A673 (cell line): ENCODE data around the gene C11orf71. TPM values are rescaled to one million over a fixed set of nuclear protein-coding genes. Genes with fewer than 3 reads are reported as not detected.
A peak's percentile ranks its signal among the peaks of the same experiment; 100 is the strongest.

Experiments used
- BruUV-seq: library from RNA; stranded (reverse); fragments of 400-500 nt; replicated peaks from 2 replicates; lab custom pipeline; 2021; lab: Mats Ljungman, UMichigan
- CTCF ChIA-PET: fragments of 300-600 bp; sonication (Branson Sonifier 250); formaldehyde crosslinking; loops from one replicate; lab custom pipeline; 2022; ENCODE audit warnings: antibody characterized with exemption; lab: Charles Lee
- POLR2A ChIA-PET: fragments of 300-600 bp; sonication (Branson Sonifier 250); formaldehyde crosslinking; loops from one replicate; lab custom pipeline; 2022; ENCODE audit warnings: antibody characterized with exemption; ENCODE audit not compliant: low non-redundant PET; lab: Charles Lee
- DNase-seq: peaks from one replicate; pipeline ENCODE4 v3.0.0-alpha.2; 2015; ENCODE audit warnings: low spot score
- H3K27ac ChIP-seq: fragments of 200-600 bp; sonication (generic); 2 replicates; pipeline ENCODE4 v1.5.1; 2016; ENCODE audit warnings: mixed run types, low read depth, mild to moderate bottlenecking, mixed read lengths, antibody characterized with exemption, low read length; ENCODE audit not compliant: poor library complexity, severe bottlenecking
- H3K27me3 ChIP-seq: fragments of 200-600 bp; sonication (generic); replicated peaks from 2 replicates; pipeline ENCODE4 v1.6.1; 2017; ENCODE audit warnings: mixed run types, low read depth, mild to moderate bottlenecking, mixed read lengths, antibody characterized with exemption, low read length; ENCODE audit not compliant: insufficient read depth, poor library complexity
- H3K36me3 ChIP-seq: fragments of 200-600 bp; sonication (generic); 2 replicates; pipeline ENCODE4 v1.6.1; 2016; ENCODE audit warnings: mixed run types, mild to moderate bottlenecking, mixed read lengths, antibody characterized with exemption, low read length; ENCODE audit not compliant: insufficient read depth, poor library complexity, severe bottlenecking
- H3K4me1 ChIP-seq: fragments of 200-600 bp; sonication (generic); 2 replicates; pipeline ENCODE4 v1.6.1; 2017; ENCODE audit warnings: mixed run types, mild to moderate bottlenecking, mixed read lengths, antibody characterized with exemption, low read length; ENCODE audit not compliant: insufficient read depth, poor library complexity, severe bottlenecking
- H3K4me3 ChIP-seq: fragments of 200-600 bp; sonication (generic); 2 replicates; pipeline ENCODE4 v1.5.1; 2016; ENCODE audit warnings: low read depth, mixed run types, mild to moderate bottlenecking, mixed read lengths, low read length; ENCODE audit not compliant: poor library complexity, severe bottlenecking
- H3K9me3 ChIP-seq: fragments of 200-600 bp; sonication (generic); 2 replicates; pipeline ENCODE4 v1.6.1; 2016; ENCODE audit warnings: mixed run types, low read depth, mild to moderate bottlenecking, mixed read lengths, antibody characterized with exemption, low read length; ENCODE audit not compliant: poor library complexity, severe bottlenecking
- CTCF ChIP-seq: fragments of 300-800, 200-600 bp; sonication (generic); conservative IDR thresholded peaks from 2 replicates; pipeline ENCODE4 v1.5.1; 2017; ENCODE audit warnings: low read depth, mild to moderate bottlenecking, antibody characterized with exemption, low read length, moderate library complexity, mixed read lengths
- EZH2 ChIP-seq: fragments of 200-600 bp; sonication (generic); IDR thresholded peaks from 2 replicates; pipeline ENCODE4 v1.6.1; 2017; ENCODE audit warnings: borderline replicate concordance, low read depth, mild to moderate bottlenecking, mixed read lengths, antibody characterized with exemption, low read length; ENCODE audit not compliant: poor library complexity, severe bottlenecking
- intact Hi-C: fragments of 100-400 bp; cut with micrococcal nuclease; formaldehyde crosslinking; loops from one replicate; pipeline ENCODE4 v1.10.0; 2022; ENCODE audit not compliant: unreplicated experiment
- total RNA-seq: library from RNA; stranded (reverse); gene quantifications from 2 replicates; pipeline ENCODE4 v1.2.3, GENCODE V29; 2021

The C11orf71 gene
- total RNA-seq, 1 experiment from 2014 or later: 7.4 TPM

DNA sequence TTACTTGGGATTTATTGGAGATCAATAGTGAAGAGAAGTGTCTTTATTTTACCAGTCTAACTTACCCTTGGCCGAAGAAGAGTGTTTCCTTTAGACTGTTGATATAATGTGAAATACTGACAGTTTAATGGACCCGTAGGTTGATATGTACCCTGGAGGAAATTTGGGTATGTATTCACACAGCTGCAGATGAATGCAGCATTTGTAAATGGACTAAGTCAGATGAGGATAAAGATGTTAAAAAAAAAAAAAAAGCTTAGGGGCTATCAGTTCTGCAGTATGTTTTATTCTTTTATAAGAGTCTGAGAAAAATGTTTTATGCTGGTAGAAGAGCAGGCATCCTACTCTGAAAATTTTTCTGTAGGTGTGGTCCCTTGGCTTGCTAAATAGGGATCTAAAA lies 41.6 kb upstream of the C11orf71 start:
- ChIA-PET CTCF (interaction anchor here (0.6 kb wide), 1 partner anchor 153 kb away, joined by 3 read pairs; no protein-coding TSS in a partner anchor), POLR2A (no interaction called here)
- no peak overlapping the region for H3K4me3 ChIP-seq
- intact Hi-C loops: no loop called here
- DNase-seq: no peak
- H3K27ac ChIP-seq: no peak overlapping the region
- no TSS peak for BruUV-seq
- H3K36me3 ChIP-seq: no peaks in the 10 kb centered on the region
- H3K9me3 ChIP-seq: no peaks in the 10 kb centered on the region
- H3K4me1 ChIP-seq: peaks cover 3% of the 10 kb centered on the region
- no peaks in the 10 kb centered on the region for H3K27me3 ChIP-seq
- TF ChIP-seq CTCF: no peak
- TF ChIP-seq EZH2: no peak

- Histone ChIP-seq H3K27me3 (no peaks in the 10 kb centered on the region), H3K4me3 (peak overlapping the region; percentile 74), H3K27ac (no peak overlapping the region), H3K4me1 (peaks cover 3% of the 10 kb centered on the region), H3K9me3 (no peaks in the 10 kb centered on the region), H3K36me3 (no peaks in the 10 kb centered on the region)
- BruUV-seq: no TSS peak
- ChIA-PET CTCF (no interaction called here), POLR2A (no interaction called here)
- TF ChIP-seq CTCF: no peak
- TF ChIP-seq EZH2: no peak
- DNase-seq: no peak
- intact Hi-C loops: no loop called here
Measured at GRCh38 chr11:114440971-114441763, 40.9 kb upstream of the C11orf71 start.

GRCh38 chr11:114440121-114440860 lies 40.0 kb upstream of the C11orf71 start:
- no peak for DNase-seq
- no peaks in the 10 kb centered on the region for H3K27me3 ChIP-seq
- no TSS peak for BruUV-seq
- peak overlapping the region; percentile 52 for H3K27ac ChIP-seq
- ChIA-PET POLR2A (no interaction called here), CTCF (no interaction called here)
- no peaks in the 10 kb centered on the region for H3K9me3 ChIP-seq
- H3K4me1 ChIP-seq: peaks cover 3% of the 10 kb centered on the region
- no peaks in the 10 kb centered on the region for H3K36me3 ChIP-seq
- peak overlapping the region; percentile 74 for H3K4me3 ChIP-seq
- intact Hi-C loops: no loop called here
- TF ChIP-seq EZH2 (no peak), CTCF (no peak)
